Measurements from ENCODE around the gene APOBEC3H. TPM values are rescaled to one million over a fixed set of nuclear protein-coding genes. Genes with fewer than 3 reads are reported as not detected.
"Not testable (repeated sequence)": the region's sequence is repeated elsewhere in the genome, so short reads cannot be mapped to it uniquely, and the experiment has no call there.

APOBEC3H gene
- total and polyA plus RNA-seq, 8 donors, result 0.23 to 1.3 (median 0.61) TPM; not detected in 4

- Histone ChIP-seq H3K9me3 (no peaks in the 10 kb centered on the region), H3K27ac (peak overlapping the region in 1 of 2 donors; percentile 80), H3K4me3 (peak overlapping the region in 1 of 2 donors; percentile 58), H3K27me3 (no peaks in the 10 kb centered on the region), H3K36me3 (peaks cover 0 to 16% of the 10 kb centered on the region in 2 donors), H3K4me1 (peaks cover 6 to 19% of the 10 kb centered on the region in 2 donors)
- ATAC-seq, result no peak
- intact Hi-C loops (cut with DNase I), result no loop called here
- peak in 1 of 4 donors; percentile 41 for DNase-seq
- TF ChIP-seq CTCF (IDR thresholded peaks at IDR 0.05), result no peak
Measured at GRCh38 chr22:39078329-39078728, 18.7 kb upstream of the APOBEC3H start.

- peaks cover 6 to 19% of the 10 kb centered on the region in 2 donors for H3K4me1 ChIP-seq
- DNase-seq, result peak in 1 of 4 donors; percentile 10
- H3K9me3 ChIP-seq; ATAC-seq; H3K4me3 ChIP-seq; H3K27me3 ChIP-seq; intact Hi-C loops (cut with DNase I); H3K27ac ChIP-seq: not testable (repeated sequence)
- H3K36me3 ChIP-seq, result peaks cover 0 to 16% of the 10 kb centered on the region in 2 donors
Measured at GRCh38 chr22:39079054-39079637, 17.9 kb upstream of the APOBEC3H start.

GRCh38 chr22:39080052-39080762 lies 16.8 kb upstream of the APOBEC3H start:
- TF ChIP-seq CTCF (IDR thresholded peaks at IDR 0.05), result no peak
- H3K4me3 ChIP-seq, result no peak overlapping the region
- H3K36me3 ChIP-seq, result peaks cover 0 to 16% of the 10 kb centered on the region in 2 donors
- H3K27me3 ChIP-seq, result no peaks in the 10 kb centered on the region
- DNase-seq (peak in 1 of 4 donors; percentile 21), ATAC-seq (no peak)
- H3K27ac ChIP-seq, result no peak overlapping the region
- no peaks in the 10 kb centered on the region for H3K9me3 ChIP-seq
- peaks cover 6 to 19% of the 10 kb centered on the region in 2 donors for H3K4me1 ChIP-seq
- intact Hi-C loops (cut with DNase I), result no loop called here

- no peaks in the 10 kb centered on the region for H3K27me3 ChIP-seq
- ATAC-seq, result no peak
- H3K27ac ChIP-seq, result no peak overlapping the region
- TF ChIP-seq CTCF (IDR thresholded peaks at IDR 0.05), result no peak
- peaks cover 0 to 16% of the 10 kb centered on the region in 2 donors for H3K36me3 ChIP-seq
- H3K4me3 ChIP-seq, result no peak overlapping the region
- peak in 1 of 4 donors; percentile 23 for DNase-seq
- no peaks in the 10 kb centered on the region for H3K9me3 ChIP-seq
- peaks cover 6 to 19% of the 10 kb centered on the region in 2 donors for H3K4me1 ChIP-seq
- intact Hi-C loops (cut with DNase I), result no loop called here
Measured at GRCh38 chr22:39081016-39081415, 16.0 kb upstream of the APOBEC3H start.

- no peak overlapping the region for H3K4me3 ChIP-seq
- H3K27ac ChIP-seq, result no peak overlapping the region
- intact Hi-C loops (cut with DNase I), result no loop called here
- no peak for DNase-seq
- TF ChIP-seq CTCF (IDR thresholded peaks at IDR 0.05), result no peak
- no peaks in the 10 kb centered on the region for H3K27me3 ChIP-seq
- no peaks in the 10 kb centered on the region for H3K9me3 ChIP-seq
- peaks cover 6 to 13% of the 10 kb centered on the region in 2 donors for H3K4me1 ChIP-seq
- ATAC-seq, result no peak
- H3K36me3 ChIP-seq, result peaks cover 0 to 16% of the 10 kb centered on the region in 2 donors
Measured at GRCh38 chr22:39081598-39081997, 15.4 kb upstream of the APOBEC3H start.

Measured in left lung (tissue), 10 donors.